Activated CD8-positive, alpha-beta T cell treated with anti-CD3 and anti-CD28 coated beads for 36 hours (primary cell): Measurements from ENCODE around the gene SPI1. TPM values are rescaled to one million over a fixed set of nuclear protein-coding genes. Genes with fewer than 3 reads are reported as not detected.

Experiments
- ATAC-seq: fragments of 200-7000 bp; cut with Tn5 transposase; one replicate; pipeline ENCODE4 v1.10.0; 2021; ENCODE audit warnings: mild to moderate bottlenecking, moderate library complexity
- CTCF ChIA-PET: fragments of 350-600 bp; sonication (Branson Sonifier 250); formaldehyde crosslinking; loops from one replicate; lab custom pipeline; 2021; ENCODE audit warnings: antibody characterized with exemption; lab: Charles Lee
- POLR2A ChIA-PET: fragments of 350-600 bp; sonication (Branson Sonifier 250); formaldehyde crosslinking; loops from one replicate; lab custom pipeline; 2021; ENCODE audit warnings: antibody characterized with exemption; lab: Charles Lee
- DNase-seq: peaks from one replicate; pipeline ENCODE4 v3.0.0-alpha.2; 2020
- H3K27ac Mint-ChIP-seq: one replicate; pipeline ENCODE4 v1.8.0; 2021; ENCODE audit warnings: mild to moderate bottlenecking, mixed read lengths
- H3K27me3 Mint-ChIP-seq: one replicate; pipeline ENCODE4 v1.8.0; 2021; ENCODE audit warnings: mixed read lengths
- H3K36me3 Mint-ChIP-seq: one replicate; pipeline ENCODE4 v1.8.0; 2021; ENCODE audit warnings: low read depth, mixed read lengths
- H3K4me1 Mint-ChIP-seq: one replicate; pipeline ENCODE4 v1.8.0; 2021; ENCODE audit warnings: low read depth, mixed read lengths
- H3K4me3 Mint-ChIP-seq: one replicate; pipeline ENCODE4 v1.8.0; 2021; ENCODE audit warnings: mild to moderate bottlenecking, moderate library complexity, mixed read lengths
- H3K9me3 Mint-ChIP-seq: one replicate; pipeline ENCODE4 v1.8.0; 2021; ENCODE audit warnings: mixed read lengths
- CTCF ChIP-seq: fragments of 200-600 bp; IDR thresholded peaks from one replicate; pipeline ENCODE4 v1.8.0; 2022; ENCODE audit warnings: antibody characterized with exemption, mild to moderate bottlenecking
- intact Hi-C: fragments of 100-400 bp; cut with micrococcal nuclease; formaldehyde crosslinking; loops from one replicate; pipeline ENCODE4 v1.10.0; 2022
- total RNA-seq, 2 experiments: library from RNA; stranded (reverse); gene quantifications; one replicate each; pipeline ENCODE4 v1.2.3, GENCODE V29; 2021

SPI1 gene
- total RNA-seq, 2 experiments from 2014 or later = 0.25 TPM; not detected in 1

- intact Hi-C loops = no loop called here
- Mint-ChIP-seq H3K27ac (no peak overlapping the region), H3K4me1 (no peaks in the 10 kb centered on the region), H3K4me3 (no peak overlapping the region), H3K9me3 (no peaks in the 10 kb centered on the region), H3K27me3 (no peaks in the 10 kb centered on the region), H3K36me3 (no peaks in the 10 kb centered on the region)
- DNase-seq (no peak), ATAC-seq (no peak)
- CTCF ChIA-PET = interaction anchor here (1.0 kb wide), 1 partner anchor 43 kb away, joined by 3 read pairs; no protein-coding TSS in a partner anchor
- POLR2A ChIA-PET = no interaction called here
- TF ChIP-seq CTCF = no peak
These were observed 30.1 kb downstream of the SPI1 start for GRCh38 chr11:47348131-47348802.

GRCh38 chr11:47347137-47347536, 31.2 kb downstream of the SPI1 start:
- DNase-seq (no peak), ATAC-seq (no peak)
- no peaks in the 10 kb centered on the region for H3K4me1 Mint-ChIP-seq
- H3K36me3 Mint-ChIP-seq = no peaks in the 10 kb centered on the region
- POLR2A ChIA-PET = no interaction called here
- no peak overlapping the region for H3K4me3 Mint-ChIP-seq
- H3K9me3 Mint-ChIP-seq = no peaks in the 10 kb centered on the region
- no peak overlapping the region for H3K27ac Mint-ChIP-seq
- CTCF ChIA-PET = interaction anchor here (1.2 kb wide), 1 partner anchor 27 kb away, joined by 4 read pairs; no protein-coding TSS in a partner anchor
- TF ChIP-seq CTCF = no peak
- H3K27me3 Mint-ChIP-seq = no peaks in the 10 kb centered on the region
- intact Hi-C loops = no loop called here

GRCh38 chr11:47345890-47346563, 32.3 kb downstream of the SPI1 start:
- Mint-ChIP-seq H3K4me3 (no peak overlapping the region), H3K36me3 (no peaks in the 10 kb centered on the region), H3K9me3 (no peaks in the 10 kb centered on the region), H3K27ac (no peak overlapping the region), H3K27me3 (no peaks in the 10 kb centered on the region), H3K4me1 (no peaks in the 10 kb centered on the region)
- CTCF ChIA-PET = interaction anchor here (1.2 kb wide), 1 partner anchor 28 kb away, joined by 4 read pairs; no protein-coding TSS in a partner anchor
- TF ChIP-seq CTCF = no peak
- POLR2A ChIA-PET = interaction anchor here (0.6 kb wide), 2 partner anchors 19 to 21 kb away, joined by 3 to 4 read pairs; no protein-coding TSS in a partner anchor
- intact Hi-C loops = no loop called here
- DNase-seq = no peak
- no peak for ATAC-seq

GRCh38 chr11:47342854-47343253, 35.5 kb downstream of the SPI1 start:
- Mint-ChIP-seq H3K4me3 (no peak overlapping the region), H3K27me3 (no peaks in the 10 kb centered on the region), H3K9me3 (no peaks in the 10 kb centered on the region), H3K36me3 (no peaks in the 10 kb centered on the region), H3K27ac (no peak overlapping the region), H3K4me1 (no peaks in the 10 kb centered on the region)
- ChIA-PET POLR2A (interaction anchor here (0.6 kb wide), 1 partner anchor 277 kb away, joined by 3 read pairs; no protein-coding TSS in a partner anchor), CTCF (no interaction called here)
- ATAC-seq (no peak), DNase-seq (no peak)
- no peak for TF ChIP-seq CTCF
- intact Hi-C loops = no loop called here
